HG03520 (cell line): ENCODE data around the gene SLCO3A1.

Experiments
- ATAC-seq: cut with Tn5 transposase; IDR thresholded peaks from one replicate; pipeline ENCODE4 v1.9.1; 2021; ENCODE audit warnings: mild to moderate bottlenecking, moderate library complexity; ENCODE audit not compliant: unreplicated experiment

SLCO3A1 gene

DNA sequence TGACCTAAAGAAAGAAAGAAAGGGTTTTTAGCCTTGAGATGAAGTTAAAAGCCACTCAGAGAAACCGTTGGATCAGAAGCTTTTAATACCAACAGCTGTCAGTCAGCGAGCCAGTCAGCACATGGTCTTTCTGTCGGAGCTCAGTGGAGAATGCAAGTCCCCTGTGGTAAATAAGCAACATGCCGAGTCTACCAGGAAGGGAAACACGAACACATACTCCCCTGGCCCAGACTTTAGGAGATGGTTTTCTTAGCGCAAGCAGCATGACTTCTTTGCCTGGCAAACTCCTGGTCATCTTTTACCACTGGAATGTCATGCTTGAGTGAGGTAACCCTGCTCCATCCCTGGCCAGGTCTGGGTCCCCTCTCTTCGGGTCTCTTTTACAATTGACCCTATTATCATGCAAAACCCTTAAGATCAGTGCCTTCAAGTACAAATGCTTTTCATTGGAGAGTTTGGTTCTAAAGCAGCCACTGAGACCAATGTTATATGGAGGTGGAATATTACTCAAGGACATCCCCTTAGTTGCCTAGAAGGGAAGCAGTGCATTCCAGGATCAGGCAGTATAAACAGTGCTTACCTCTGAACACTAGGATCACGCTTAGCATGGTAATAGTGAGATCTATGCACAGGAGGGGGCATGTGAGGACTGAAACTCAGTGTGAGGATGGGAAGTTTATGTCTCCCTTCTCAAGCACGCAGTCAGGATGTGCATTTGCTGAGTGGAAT, 28.2 kb downstream of the SLCO3A1 start:
- no peak for ATAC-seq

DNA sequence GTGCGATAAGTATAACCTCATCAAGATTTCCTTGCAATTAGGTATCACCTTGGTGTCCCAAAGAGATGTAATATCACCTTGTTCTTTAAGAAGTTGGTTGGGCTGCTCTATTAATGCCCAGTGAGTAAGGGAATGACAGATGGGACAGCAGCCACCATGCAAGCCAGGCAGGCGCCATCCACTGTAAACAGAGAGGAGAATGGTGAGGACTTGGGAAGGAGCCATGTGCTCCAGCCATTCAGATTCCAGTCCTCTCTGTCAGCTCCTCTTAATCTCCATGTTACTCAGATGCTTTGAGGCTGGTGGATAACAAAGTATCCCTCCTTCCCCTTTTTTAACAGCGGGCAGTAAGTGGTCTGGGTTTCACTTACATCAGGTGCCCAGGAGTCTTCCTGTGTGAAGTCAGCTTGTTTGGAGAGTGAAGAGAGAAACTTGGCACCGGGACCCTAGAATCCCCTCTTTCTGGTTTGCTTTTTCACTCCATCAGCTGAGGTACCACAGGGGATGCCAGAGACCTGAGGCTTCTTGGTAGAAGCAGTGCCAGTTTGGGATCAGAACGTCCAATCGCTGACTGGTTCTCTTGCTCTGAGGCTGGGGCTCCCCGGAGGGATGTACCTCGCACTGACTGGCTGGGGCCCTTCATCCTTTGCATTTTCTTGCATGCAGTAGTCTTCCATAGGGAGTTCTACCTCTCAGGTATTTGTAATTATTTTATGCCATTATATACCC, 29.5 kb downstream of the SLCO3A1 start:
- ATAC-seq, result no peak

DNA sequence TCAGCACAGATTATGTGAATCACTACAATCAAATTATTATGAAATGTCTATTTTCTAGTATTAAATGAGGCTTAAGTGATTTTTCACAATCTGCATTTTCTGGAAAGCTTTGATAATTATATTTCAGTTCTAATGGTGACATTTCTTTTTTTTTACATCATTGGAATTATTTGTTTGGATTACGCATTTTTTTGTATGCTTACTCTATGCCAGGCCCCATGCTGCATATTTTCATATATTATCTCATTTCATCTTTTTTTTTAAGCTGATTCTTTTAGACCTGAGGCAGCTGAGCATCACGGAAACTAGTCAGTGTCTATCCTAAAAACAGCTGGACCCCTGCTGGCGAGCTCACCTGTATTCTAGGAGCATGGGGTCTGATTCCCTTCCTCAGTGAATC, 31.1 kb downstream of the SLCO3A1 start:
- no peak for ATAC-seq

DNA sequence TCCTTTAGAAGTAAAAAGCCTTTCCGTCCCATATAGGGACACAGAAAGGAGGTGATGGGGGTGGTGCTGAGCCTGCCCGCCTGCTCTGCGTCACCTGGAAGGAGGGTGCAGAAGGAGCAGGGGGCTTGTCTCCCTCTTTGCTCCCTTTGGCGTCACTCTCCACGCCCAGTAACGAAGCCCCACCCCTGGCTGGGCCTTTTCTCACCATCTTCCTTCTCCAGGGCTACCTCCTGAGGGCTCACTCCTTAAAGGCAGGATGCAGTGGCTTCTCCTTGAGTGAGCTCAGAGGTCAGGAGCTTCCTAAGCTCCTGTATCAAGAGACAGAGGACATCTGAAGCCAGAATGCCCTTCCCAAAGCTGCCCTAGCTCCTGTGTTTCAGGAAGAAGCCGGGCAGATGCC, 31.5 kb downstream of the SLCO3A1 start:
- no peak for ATAC-seq

DNA sequence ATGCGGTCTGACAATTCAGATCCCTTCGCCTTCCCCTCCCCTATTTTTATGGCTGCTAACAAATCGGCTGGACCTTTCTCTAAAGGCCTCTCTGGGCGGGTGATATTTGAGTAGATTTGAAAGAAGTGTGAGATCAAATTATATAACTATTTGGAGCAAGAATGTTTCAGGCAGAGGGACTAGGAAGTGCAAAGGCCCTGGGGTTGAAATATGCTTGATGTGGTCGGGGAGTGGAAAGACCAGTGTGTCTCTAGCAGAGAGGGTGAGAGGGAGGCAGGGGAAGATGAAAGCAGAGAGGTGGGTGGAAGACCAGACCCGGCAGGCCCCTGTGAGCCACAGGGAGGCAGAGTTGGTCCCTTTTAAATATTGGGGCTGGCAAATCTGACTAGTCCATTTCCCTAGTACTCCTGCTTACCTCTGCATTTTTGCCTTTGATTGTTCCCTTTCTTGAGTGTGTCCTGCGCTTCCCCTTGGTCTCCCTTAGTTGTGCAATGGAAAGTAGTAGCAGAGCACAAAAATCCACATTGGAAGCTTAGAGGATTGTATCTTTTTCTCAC, 32.3 kb downstream of the SLCO3A1 start:
- no peak for ATAC-seq

DNA sequence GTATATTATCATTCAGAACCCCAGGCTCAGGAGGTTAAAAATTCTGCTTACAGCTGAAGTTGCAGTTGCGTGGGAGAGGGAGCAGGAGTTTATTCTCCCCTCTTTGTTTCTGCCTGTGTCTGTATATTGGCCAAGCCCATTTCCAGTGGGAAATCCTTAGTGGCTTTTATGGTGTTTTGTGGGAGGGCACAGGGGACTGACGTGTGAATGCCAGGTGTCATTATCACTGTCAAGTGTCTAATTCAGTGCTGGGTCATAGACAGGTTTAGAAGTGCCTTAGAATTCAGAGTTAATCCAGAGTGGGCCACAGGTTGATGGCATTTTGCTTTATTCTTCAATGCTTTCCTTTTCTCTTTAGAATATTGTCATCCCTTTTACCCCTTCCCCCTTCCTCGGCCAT, 33.4 kb downstream of the SLCO3A1 start:
- ATAC-seq, result no peak

DNA sequence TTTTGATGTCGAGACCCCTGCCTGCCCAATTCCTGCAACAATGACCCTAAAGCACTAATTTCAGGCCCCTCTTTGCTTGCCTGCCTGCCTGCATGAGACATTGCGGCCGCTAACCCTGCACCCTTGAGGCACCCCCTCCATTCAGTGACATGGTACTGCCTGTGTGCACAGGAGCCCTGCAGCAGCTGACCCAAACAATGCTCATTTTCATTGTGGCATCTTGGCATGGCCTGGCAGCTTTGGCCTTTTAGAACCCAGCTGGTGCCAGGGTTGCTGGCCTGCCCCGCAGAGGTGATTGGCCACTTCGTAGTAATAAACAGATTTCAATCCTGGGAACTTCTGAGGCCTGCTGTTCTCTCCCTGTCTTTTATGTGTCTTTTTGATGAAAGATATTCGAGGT, 33.8 kb downstream of the SLCO3A1 start:
- ATAC-seq, result no peak

DNA sequence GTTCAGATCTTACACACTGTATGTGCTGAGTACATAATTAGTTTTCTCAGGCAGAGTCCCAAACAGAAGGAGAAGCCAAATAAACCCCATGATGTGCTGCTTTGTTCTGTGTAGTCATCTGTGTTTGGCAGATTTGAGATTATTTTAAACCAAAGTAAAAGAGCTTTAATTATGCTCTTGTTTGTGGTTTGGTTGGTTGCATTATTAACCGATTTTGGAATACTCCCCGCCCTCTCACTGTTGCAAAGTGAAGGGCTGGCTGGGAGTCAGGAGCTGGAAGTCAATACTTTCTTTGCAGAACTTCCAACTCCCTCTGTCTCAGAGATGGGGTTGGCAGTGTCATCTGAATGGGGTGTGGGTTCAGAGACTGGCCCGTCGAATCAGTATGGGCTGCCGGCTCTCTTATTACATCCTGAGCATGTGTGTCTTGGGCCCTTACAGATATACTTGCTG, 34.4 kb downstream of the SLCO3A1 start:
- ATAC-seq, result no peak

DNA sequence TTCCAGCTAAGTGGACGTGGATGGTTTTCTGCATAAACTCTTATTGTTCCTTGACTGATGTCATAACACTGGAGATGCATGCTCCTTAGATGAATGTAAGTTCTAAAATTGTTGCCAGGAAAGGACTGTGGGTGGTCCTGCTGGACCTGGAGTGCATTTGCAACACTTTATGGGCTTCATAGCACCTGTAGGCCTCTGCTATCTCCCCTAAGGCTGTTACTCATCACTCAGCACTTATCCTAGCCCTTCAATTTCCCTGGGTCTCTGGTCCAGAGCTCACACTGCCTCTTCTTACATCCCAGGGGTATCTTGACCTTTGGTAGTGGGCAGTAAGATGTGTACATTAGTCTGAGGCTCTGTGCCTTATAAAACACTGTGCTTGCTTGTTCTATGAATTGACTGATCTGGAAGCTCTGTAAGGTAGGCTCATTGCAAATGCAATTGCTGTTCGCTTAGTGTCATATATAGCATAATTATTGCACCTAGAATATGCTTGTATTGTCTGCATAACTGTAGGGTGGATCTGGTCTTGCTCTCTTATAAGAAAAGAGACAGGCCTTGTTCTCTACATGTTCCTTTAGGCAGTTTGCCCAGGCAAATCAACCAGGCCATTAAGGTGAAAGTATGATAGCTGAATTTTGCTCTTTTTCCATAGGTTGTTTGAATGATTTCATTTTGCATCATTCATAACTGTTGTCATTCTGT, 35.8 kb downstream of the SLCO3A1 start:
- ATAC-seq, result no peak

DNA sequence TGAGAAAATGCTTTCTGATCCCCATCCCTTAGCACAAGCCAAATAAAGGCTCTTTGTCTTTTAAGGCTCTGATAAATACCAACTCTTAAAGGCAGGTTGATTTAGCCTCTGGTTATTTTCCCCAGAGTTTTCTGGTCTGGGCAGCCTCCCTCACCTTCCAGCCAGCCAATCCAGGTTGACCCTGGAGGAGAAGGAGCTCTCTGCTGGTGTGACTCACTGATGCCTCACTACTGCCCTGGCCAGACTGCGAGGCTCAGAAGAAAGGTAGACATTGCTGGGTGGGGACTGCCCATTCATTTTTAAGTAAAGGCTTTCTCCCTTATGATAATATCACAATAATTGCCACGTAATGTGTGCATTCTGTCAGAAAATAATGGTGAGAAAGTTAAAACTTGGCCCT, 37.1 kb downstream of the SLCO3A1 start:
- no peak for ATAC-seq

DNA sequence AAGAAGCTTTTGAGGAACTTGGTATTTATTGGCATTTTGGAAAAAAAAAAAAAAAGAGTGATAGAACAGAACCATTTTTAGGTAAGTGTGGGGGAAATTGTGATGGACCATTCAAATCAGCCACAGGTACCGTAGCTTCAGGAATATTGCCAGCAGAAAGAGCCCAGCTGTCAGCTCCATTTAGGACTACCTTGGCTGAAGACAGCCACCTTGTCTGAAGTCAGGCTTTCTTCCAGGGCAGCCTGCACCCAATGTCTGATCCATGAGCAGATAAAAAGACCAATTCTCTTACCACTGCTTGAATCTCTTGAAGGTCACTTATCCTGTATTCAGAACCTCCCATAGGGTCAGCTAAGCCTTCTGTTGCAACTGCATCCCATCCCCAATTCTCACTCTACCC, 37.6 kb downstream of the SLCO3A1 start:
- no peak for ATAC-seq

DNA sequence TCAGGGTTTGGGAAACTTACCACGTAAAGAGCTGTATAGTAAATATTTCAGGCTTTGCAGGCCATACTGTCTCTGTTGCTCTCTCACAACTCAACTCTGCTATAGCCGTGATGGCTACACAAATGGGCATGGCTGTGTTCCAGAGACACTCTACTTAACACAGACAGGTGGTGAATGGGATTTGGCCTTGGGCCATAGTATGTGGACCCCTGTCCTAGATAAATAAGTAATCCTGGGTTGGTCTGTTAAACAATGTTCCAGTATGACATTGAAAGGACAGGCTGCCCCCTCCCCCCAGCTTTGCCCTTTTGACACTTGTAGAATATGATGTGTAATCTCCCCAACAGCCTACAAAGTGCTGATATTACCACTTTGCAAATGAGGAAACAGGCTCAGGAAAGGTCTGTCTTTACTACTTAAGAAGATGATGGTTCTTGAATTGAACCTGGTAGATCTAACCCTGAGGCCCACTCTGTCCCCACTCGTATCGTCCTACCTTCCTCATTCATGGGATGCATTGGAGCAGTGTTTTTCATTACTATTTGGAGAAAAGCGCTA, 38.4 kb downstream of the SLCO3A1 start:
- ATAC-seq, result no peak

DNA sequence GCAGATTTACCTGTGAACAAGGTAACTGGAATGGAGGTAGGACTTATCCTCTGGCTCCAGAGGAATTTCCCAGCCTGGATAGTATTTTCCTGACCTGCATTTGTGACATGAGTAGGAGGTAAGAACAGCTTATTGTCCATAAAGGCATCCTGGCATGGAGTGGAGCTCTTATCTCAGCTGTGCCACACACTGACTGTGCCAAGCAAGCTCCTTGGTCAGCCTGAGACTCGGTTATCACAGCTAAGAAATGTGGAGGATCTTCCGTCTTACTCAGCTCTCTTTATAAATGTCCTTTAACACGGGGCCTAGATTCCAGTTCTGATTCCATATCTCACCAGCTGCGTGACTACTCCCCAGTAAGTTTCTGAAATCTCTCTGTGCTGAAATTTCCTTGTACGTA, 38.9 kb downstream of the SLCO3A1 start:
- no peak for ATAC-seq

DNA sequence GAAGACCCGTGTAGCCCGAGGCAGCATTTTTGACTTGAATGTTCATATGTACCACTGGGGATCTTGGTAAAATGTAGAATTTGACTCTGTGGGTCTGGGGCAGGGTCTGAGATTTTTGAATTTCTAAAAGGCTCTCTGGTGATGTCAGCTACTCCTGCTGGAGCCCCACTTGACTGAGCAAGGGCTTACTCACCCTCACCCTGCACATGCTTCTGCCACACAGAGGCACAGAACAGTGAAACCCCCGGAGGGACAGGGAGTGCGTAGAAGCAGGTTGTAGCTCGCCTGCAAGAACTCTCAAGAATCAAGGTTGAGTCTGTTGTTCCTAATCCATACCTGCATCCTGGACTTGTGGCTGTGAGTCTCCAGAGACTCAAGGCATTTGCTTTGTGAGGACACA, 41.1 kb downstream of the SLCO3A1 start:
- ATAC-seq, result no peak

DNA sequence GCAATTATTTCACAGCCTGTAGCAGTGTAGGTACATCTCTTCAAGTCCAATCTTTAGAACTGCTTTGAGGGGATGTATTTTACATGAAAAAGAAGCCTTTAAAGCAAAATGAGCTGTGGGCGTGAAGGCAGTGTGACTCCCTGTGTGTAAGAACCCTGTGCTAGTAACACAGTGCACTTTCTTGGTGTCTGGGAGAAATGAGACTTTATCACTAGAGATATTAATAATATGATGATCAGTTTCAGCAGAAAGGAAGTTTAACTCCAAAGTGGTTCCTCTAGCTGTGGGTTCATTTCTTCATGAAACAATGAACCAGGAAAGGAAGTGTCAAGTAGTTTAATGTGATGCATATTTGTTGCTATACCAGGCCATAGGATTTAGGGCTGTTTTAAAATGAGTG, 41.5 kb downstream of the SLCO3A1 start:
- ATAC-seq, result no peak

DNA sequence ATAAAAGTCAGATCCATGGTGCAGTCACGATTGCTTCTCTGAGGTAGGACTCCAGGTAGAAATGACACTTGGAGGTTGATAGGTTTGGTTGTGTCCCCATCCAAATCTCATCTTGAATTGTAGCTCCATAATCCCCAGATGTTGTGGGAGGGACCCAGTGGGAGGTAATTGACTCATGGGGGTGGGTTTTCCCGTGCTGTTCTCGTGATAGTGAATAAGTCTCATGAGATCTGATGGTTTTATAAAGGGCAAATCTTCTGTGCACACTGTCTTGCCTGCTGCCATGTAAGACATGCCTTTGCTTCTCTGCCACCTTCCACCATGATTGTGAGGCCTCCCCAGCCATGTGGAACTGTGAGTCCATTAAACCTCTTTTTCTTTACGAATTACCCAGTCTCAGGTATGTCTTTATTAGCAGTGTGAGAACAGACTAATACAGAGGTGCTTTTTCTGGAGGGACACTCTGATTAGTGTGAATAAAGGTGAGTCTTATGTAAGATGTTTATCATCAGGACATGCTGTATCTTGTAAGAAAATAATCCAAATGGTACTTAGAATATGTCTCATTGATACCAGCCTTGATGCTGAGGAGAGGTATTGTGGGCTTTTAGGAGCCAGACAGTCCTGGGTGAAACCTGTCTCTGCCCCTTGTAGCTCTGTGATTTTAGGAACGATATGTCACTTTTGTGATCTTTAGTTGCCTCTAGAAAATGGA, 43.0 kb downstream of the SLCO3A1 start:
- no peak for ATAC-seq

DNA sequence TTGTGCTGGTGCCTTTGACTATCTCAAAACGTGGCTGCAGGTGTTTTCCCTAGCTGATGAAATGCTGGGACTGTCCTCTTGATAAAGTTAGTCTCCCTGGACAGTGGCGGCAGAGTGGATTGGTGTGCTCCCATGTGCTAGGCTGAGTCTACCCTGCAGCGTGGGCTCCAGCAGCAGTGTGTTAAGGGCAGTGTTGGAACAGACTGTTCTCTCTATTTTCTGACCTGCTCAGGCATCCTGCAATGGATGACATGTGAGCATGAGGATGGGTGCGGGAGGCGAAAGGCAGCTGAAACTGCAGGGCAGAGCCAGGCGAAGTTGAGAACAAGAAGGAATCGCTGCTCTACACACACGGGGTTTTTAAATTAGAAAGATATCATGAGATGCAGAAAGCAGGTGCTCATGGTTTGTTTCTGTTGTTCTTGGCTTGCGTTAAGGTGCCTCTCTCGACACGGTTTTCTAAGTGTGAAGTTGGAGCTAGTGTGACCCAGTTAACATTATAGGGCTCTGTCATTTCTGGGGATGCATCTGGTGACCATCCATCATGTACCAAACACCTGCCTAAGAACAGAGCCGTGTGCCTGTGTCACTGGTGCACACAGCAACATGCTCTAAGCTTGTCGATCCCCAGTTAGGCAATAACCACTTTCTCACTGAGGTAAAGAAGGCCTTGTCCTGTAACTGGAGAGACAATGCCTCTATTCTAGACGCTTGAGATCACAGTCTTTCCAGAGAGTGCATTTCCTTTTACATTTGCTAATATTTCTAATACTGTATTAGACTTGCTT, 44.3 kb downstream of the SLCO3A1 start:
- no peak for ATAC-seq

DNA sequence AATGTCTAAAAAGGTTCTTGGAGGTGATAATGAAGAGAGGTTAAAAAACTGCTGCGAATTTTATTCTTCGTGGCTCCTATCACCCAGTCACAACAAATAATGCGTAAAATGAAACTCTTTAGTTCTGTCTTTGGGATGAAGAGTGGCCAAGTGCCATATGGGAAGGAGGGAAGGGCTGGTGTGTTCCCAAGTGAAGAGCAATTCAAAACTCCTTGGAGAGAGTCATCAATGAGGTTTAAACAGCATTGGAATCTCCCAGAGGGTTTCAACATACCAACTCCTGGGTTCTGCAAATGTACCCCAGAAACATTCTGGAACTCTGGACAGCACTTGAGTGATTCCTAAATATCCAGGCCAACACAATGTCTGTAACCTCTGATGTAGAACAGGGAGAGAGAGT, 45.3 kb downstream of the SLCO3A1 start:
- no peak for ATAC-seq

DNA sequence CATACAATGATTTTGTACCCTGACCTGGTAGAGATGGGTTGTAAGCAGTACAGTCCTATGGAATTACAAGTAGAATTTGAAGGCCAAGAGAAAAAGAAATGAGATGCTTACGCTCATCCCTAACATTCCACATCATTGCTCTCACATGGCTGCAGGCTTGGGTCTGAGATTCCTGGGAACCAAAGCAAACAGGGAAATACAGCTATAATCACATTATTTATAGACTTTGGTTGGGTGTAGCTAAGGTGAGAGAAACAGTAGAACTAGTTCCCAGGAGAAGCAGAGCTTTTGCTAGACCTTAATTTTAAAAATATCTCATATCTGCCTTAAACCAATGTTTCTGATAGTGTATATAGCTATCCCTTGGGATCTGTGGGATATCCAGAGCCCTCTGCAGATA, 51.4 kb downstream of the SLCO3A1 start:
- no peak for ATAC-seq

DNA sequence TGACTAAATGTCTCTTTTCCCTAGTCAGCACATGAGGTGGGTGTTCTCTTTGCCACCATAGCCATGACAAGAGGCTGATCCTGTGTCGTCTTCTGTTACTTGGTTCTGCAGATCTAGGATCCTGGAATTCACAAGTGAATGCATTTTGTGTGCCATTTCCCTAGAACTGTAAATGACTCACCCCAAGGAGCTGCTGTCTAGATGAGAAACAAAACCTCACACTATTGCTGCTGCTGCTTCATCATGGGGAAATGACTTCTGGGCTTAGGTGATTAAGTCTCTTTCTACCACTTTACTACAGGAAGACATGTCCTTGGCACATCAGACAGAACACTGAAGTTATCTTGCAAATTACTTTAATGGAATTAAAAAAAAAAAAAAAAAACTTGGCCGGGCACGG, 54.9 kb downstream of the SLCO3A1 start:
- no peak for ATAC-seq
